ENCODE results near the gene DMRTC1B.

GRCh38 chrX:72727846-72728245, 48.8 kb upstream of the DMRTC1B start:
- TF ChIP-seq CTCF (IDR thresholded peaks at IDR 0.05; ENCODE audit: insufficient read depth, low read length, poor library complexity, severe bottlenecking) (no peak), EZH2phosphoT487 (conservative IDR thresholded peaks at IDR 0.05; ENCODE audit: low read length) (no peak)
